Measurements from ENCODE around the gene PKM.
"Not testable (repeated sequence)": the region's sequence is repeated elsewhere in the genome, so short reads cannot be mapped to it uniquely, and the experiment has no call there.

Gene PKM

DNA sequence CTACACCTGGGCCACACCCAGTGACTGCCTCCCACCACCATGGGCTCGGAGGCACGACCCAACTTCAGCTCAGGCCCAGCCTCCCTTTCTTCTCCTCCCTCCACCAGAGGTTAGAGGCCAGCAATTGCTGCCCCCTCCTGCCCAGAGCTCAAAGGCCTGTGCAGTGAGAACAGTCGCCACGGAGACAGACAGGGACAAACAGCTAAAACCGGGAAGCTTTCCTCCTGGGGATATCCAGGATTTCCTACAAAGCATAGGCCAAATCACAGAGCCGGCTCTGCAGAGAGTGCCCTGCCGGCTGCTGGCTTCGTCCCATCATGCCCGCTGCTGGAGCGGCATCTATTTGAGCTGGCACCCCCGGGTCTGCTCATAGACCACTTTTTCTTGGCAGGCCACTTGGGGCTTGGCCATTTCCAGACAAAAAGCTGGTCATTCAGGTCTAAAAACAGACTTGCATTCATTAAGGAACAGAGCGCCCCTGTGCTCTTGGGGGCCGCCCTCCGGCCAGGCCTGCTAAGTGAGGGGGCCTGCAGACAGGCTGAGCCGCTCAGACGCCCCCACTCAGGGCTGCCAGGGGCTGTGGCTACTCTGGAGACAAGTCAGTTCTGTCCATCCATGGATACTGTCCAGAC, 50.9 kb downstream of the PKM start:
- DNase-seq (ENCODE audit: low read depth in 3 of 3, low spot score in 1 of 3) = no peak

DNA sequence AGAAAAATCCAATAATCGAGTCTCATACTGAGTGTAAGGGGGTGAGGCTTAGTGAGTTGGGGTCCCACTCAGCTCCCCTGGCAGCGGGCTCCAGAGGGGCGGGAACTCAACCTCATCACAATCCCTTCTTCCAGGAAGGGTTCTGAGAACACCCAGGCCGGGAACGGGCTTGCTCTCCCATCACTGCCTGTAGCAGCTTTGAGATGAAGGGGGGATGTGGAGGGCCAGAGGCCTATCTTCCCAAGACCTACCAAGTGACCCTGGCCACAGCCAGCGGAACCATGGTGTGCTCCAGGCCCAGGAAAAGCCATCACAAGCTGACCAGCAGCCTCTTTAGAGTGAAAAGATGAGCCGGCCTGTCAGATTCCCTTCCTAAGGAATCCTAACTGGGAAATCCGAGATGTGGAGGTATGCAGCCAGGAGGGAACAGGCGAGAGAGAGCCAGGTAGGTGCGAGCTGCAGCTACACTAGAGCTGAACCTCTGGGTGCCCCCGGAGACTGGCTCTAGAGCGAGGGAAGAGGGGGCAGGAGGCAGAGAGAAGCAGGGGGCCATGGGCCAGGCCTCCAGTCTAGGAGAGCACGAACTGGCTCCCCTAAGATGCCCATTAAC, 51.9 kb downstream of the PKM start:
- no peak for DNase-seq (ENCODE audit: low read depth in 3 of 3, low spot score in 1 of 3)

DNA sequence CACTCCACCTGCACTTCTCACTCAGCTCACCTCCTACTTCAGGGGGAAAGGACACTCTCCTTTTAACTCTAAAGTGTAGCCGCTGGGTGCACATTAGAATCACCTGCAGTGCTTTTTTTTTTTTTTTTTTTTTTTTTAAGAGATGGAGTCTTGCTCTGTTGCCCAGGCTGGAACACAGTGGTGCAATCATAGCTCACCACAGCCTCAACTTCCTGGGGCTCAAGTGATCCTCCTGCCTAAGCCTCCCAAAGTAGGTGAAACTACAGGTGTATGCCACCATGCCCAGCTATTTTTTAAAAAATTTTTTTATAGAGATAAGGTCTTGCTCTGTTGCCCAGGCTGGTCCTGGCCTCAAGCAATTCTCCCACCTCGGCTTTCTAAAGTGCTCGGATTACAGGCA, 54.2 kb downstream of the PKM start:
- DNase-seq (ENCODE audit: low read depth in 3 of 3, low spot score in 1 of 3) = no peak

DNA sequence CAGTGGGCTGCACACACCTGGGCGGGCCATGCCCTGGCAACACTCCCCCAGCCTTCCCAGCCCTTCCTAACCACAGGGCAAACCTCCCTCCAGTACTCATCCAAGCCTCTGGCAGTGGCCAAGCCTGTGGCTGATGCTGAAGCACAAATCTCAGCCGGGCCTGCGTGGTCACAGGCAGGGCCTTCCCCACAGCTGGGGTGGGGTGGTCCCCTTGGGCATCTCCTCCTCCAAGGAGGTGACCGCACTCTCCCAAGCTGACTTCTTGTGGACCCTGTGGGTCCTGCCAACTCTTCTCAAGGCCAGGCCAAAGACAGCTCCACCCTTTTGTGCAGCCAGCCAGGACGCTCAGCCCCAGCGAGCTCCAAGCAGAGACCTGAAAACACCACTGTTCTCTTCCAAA, 54.8 kb downstream of the PKM start:
- no peak for DNase-seq (ENCODE audit: low read depth in 3 of 3, low spot score in 1 of 3)

DNA sequence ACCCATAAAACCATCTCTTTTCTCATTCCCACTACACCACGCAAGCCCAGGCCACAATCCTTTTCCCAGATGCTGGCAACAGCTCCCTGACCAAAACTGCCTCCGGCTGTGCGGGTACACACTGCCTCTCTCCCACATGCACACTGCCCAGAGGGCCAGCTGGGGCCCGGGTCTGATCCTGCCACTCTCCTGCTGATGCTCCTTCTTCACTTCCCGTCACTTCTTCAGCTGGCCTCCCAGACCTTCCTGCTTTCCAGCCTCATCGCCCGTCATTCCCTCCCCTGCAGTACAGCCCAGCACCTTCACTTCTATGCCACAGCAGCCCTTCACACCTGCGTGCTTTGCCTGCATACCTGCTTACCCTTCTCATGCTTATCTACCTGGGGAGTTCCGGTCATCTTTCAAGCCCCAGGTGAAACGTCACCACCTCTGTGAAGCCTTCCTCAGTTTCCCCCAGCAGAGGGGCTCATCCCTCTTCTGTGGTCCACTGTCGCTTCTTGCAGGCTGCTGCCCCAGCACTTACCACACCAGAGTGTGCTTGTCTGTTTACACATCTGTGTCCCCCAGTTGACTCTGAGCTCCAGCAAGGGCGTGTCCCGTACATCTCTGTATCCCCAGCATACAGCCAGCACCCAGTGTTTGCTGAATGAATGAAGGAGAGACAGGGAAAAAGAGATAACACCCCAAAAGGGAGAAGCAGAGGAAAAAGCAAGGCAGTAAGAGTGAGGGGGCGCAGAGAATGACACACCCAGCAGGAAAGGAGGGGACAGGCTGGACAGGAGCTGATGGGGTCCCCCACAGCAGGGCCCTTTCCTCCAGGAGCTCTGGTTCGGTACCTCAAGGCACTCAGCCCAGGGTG, 55.6 kb downstream of the PKM start:
- DNase-seq (ENCODE audit: low read depth in 3 of 3, low spot score in 1 of 3) = no peak

DNA sequence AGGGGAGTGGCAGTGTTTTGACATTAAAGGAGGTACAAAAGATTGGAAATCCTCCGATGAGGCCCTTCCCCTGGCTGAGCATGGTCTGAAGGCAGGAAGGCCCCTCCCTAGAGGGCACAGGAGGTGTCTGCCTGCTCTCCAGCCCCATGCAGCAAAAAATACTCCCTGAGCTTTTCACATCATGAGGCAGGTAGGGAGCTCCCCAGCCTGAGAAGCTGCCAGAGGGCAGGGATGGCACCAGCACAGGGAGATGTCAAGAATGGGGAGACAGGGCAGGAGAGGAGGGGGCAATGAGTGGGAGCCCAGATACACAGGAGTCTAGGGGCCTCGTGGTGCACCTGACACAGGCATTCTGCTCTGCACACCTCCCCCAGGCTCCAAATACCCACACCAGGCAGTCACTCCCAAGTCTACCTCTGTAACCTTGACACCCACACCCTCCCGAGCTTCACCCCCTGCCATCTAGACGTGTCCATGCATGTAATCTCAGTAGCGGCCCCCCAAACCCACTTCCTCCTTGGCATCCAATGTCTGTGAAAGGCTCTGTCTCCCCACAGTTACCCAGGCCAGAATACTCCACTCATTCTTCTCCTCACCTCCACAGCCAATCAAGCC, 56.3 kb downstream of the PKM start:
- no peak for DNase-seq (ENCODE audit: low read depth in 3 of 3, low spot score in 1 of 3)

DNA sequence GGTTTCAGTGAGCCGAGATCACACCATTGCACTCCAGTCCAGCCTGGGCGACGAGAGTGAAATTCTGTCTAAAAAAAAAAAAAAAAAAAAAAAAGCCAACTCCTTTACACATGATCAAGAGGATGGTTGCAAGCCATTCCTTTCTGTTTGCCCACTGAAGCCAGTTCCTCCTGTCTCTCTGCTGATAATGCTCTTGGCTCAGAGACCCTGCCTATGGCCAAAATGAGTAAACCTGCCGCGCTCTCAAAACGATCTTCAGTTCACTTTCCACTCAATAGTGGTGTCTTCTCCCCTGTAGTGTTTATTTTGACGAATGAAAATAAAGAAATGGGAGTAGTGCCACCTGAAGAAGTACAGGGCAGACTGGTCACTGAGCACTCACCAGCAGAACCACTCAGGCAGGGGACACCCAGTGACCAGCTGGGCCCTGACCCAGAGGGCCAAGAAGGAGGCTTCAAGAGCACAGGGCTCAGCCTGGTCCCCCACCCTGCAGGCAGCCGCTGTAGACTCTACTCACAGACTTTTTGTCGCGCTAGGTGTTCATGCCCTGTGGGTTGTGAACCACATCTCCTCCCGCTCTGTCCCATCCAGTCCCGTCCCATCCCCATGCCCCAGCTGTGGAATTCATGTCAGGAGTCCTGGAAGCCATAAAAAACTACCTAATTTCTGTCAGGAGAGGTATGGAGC, 57.0 kb downstream of the PKM start:
- no peak for DNase-seq (ENCODE audit: low read depth in 3 of 3, low spot score in 1 of 3)

DNA sequence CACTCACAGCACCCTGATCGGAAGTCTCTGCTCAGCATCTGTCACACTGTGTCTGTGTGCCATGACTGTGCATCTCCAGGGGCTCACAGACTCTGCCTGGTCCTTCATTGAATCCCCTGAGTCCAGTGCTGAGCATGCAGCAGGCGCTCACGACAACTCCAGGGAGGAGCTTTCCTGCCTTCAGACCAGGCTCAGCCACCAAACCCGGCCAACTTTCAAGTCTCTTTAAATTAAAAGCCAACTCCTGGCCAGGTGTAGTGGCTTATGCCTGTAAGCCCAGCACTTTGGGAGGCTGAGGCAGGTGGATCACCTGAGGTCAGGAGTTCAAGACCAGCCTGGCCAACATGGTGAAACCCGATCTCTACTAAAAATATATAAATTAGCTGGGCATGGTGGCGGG, 57.6 kb downstream of the PKM start:
- no peak for DNase-seq (ENCODE audit: low read depth in 3 of 3, low spot score in 1 of 3)

DNA sequence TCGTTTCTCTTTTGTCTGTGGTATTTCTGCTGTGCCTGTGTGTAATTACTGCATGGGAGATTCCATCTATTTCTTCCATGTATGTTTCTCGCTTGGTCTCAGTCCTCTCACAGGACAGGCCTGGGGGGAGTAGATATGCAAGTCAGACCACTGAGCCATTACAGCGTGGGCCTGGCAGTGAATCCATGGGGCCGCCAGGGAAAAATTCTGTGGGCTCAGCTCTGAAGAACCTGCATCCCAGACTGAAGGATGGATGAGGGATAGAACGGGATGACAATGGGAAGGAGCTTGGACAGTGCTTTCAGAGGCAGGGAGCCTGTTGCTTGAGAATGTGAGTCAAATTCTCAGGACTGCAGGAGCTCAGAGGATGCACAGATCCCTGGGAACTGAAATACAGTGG, 58.2 kb downstream of the PKM start:
- DNase-seq (ENCODE audit: low read depth in 3 of 3, low spot score in 1 of 3) = no peak

DNA sequence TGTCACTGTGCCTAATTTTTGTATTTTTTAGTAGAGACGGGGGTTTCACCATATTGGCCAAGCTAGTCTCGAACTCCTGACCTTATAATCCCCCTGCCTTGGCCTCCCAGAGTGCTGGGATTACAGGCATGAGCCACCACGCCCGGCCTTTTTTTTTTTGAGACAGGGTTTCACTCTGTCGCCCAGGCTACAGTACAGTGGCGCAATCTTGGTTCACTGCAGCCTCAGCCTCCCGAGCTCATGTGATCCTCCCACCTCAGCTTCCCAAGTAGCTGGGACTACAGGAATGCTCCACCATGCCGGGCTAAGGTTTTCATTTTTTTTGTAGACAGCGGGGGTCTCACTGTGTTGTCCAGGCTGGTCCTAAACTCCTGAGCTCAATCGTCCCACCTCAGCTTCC, 59.0 kb downstream of the PKM start:
- DNase-seq (ENCODE audit: low read depth in 3 of 3, low spot score in 1 of 3) = not testable (repeated sequence)

DNA sequence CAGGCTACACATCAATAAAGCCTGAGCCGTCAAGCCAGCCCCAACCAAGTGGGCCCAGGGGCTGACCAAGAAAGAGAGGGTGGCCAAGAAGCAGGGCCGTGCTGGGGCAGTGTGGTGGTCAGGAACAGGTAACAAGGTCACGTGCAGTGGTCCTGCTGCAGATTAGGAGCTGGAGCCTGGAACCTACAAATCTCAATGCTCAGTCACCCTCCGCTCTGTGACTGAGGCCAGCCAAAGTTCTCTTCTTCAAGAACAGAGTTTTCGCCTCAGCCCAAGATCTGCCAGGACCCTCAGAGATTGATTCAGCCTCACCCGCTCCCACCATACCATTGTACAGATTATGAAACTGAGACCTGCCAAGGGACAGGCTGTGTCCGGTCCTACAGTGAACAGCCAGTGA, 60.3 kb downstream of the PKM start:
- DNase-seq (ENCODE audit: low read depth in 3 of 3, low spot score in 1 of 3) = no peak

DNA sequence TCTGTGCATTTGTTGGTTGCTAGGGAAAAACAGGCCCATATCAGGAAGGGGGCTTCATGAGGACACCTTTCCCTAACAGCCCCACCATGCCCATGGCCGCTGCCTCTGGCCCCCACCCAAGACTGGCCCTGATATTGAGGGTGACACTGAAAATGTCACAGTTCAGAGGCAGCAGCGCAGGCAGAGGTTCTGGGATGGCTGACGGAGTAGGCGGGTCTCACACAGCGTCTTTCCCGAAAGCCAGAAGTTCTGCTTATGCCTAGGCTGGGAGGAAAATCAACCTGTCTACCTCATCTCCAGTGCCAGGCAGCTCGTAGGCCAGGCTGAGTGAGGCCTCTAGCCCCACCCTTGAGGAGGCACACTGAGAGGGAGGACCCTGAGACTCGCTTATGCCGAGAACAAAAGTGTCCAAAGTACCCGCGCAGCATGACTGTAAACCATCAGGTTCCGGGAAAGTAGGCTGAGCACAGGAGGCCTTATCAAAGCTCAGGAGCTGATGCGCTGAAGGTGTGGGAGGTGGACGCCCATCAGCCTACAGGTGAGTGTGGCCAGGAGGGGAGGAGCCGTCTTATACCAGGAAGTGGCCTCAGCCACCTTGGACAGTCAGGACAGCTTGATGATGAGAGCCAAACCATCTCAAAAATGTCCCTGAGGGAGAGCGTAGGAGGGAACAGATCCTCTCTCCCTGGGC, 60.9 kb downstream of the PKM start:
- no peak for DNase-seq (ENCODE audit: low read depth in 3 of 3, low spot score in 1 of 3)

DNA sequence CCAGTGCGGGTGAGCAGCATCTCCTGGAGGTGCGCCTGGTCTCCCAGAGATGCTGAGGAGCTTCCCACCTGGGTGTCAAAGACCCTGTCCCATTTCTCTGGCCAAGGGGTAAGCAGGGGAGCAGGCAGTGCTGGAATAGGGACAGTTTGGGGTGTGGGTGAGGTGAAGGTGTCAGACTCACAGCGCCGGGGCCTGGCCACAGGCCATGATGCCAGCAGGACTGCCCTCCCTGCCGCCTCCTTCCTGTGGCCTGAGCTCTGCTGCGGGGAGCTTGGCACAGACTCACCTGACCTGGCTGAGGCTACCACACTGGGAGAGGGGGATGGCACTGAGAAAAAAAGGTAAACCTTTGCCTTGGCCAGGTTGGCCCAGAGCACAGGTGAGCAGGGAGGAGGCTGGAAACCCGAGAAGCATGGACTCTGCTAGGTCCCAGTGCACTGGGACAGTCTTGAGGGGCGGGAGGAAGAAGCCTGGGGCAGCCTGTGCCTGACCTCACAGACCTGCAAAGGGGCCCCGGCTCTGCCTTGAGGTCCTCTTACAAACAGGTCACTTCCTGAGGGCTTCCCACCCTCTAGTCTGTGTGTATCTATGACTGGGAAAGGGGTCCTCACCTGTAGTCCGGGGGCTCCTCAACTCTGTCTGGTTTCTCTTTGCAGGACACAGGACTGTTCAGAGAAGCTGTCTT, 61.6 kb downstream of the PKM start:
- DNase-seq (ENCODE audit: low read depth in 3 of 3, low spot score in 1 of 3) = no peak

DNA sequence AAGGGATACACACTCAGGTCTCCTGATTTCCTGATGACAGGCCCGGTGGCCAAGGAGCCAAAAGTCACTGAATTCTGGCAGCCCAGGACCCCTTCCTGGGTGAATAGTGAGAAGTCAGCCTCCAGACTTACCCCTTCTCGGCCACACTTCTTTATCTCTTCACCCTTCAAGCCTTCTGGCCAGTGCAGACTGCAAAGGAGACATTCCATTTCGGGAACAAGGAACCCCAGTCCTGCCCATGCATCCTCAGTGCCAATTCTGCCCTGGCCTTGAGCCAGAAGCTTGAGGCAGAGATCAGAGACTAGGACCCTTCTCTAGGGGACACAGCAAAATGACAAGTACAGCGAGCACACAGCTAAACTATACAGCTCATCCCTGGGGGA, 62.2 kb downstream of the PKM start:
- DNase-seq (ENCODE audit: low read depth in 3 of 3, low spot score in 1 of 3) = no peak

DNA sequence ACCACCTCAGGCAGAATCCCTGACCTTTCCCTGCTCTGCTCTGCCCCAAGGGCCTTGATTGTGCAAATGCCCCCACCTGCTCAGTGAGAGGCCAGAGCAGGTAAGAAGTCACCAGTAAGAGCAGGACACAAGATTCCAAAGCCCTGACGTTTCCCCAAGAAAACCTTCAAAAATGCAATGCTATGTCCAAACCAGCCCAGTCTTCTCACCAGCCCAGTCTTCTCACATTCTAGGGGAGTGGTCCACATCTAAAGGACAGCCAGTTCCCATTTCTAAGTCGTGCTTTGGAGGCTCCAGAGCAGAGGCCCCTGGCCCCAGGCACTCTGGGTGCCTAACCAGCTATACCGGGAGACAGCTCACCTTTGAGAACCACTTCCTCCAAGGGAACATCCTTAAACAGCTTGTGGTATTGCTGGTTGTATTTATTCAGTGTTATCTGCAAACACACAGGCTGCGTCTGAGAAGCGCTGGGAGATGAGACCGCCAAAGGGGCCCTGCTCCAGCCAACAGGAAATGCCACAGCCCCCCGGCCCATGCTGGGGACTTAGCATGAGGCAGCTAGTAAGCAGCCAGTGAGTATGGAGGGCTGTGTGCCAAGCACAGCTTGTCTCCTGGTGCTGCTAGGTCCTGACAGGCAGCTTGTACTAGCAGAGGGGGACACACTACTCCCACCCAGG, 62.7 kb downstream of the PKM start:
- DNase-seq (ENCODE audit: low read depth in 3 of 3, low spot score in 1 of 3) = no peak

DNA sequence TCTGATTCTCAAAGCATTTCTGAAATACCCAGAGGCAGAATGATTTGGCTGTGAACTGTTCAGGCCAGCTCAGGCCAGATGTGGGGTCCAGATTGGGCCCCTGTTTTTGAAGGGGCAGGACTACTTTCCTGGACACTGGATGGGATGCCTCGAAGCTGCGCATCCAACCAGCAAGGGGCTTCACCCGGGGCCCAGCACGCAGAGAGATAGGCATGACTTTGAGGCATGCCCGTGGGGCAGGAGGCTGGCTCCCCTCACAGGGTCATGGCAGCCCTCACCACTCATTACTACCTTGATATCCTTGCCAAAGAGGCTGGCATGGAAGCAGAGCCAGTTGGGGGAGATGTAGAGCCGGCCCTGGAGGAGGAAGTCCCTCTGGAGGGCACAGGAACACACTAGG, 63.5 kb downstream of the PKM start:
- DNase-seq (ENCODE audit: low read depth in 3 of 3, low spot score in 1 of 3) = no peak

DNA sequence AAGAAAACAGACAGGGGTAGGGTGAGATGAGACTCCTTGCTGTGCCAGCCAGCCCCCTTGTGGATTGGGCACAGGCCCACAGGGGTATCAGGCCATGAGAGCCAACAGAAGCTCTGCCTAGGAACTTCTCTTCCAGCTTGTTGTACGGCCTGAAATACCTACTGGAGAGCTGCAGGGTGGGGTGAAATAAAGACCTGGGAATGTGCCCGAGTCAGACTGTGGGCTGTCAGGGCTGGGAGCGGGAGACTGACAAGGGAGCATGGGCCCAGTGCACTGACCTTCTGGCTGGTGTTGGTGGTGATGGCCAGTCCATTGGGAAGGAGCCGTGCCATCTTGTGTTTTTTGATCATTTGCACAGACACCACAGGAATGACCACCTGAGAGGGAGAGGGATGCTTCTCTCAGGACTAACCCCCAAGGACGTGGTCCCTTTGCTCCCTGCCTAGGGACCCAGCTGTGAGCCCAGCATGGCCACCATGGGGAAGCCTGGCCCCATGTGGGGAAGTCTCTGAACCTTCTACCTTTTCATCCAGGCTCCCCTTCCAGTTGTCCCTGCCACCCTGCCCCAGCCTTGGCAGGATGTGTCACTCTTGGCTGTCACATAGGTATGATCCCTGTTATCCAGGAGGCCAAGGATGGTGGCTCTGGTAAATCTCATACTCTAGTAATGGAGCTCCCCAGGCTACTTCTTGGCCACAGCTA, 64.1 kb downstream of the PKM start:
- no peak for DNase-seq (ENCODE audit: low read depth in 3 of 3, low spot score in 1 of 3)

DNA sequence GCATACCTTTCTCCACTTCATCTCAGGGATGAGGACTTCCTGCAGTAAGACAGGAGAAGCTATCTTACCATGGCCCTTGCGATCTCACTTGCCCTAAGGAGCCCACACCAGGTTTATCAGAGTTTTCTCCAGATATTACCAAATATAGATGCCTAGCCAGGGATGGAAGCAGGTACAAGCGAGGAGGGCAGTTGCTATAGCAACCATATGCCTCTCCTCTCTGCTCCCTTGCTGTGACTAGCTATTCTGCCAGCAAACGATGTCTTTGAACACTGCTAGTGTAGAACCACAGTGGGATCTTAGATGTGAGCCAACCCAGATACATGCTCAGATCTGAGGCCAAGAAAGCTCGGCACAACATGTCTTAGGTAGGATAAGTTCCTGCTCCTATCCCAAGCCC, 67.3 kb downstream of the PKM start:
- DNase-seq (ENCODE audit: low read depth in 3 of 3, low spot score in 1 of 3) = no peak

DNA sequence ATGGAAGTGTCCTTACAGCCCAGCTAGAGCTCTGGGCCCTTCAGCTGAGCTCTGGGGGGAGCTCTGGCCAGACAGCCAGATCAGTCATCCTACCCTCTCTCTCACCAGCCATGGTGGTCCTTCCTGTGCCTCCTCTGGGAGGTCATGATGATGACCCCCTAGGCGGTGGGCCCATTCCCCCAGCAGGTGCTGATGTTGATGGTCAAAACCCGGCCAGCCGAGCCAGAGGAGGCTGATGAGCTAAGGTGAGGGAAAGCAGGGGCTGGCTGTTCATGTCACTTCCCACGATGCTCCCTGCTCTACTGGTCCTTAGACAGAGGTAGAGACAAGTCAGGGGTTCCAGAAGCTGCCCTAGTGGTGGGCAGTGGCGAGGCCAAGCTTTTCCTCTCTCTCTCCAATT, 68.4 kb downstream of the PKM start:
- no peak for DNase-seq (ENCODE audit: low read depth in 3 of 3, low spot score in 1 of 3)

All from stimulated activated CD4-positive, alpha-beta T cell treated with anti-CD3 and anti-CD28 coated beads, TNF-alpha, amount 100 ng/mL, for 1 hour (primary cell).